ENCODE data around the gene TTC12. TPM values are rescaled to one million over a fixed set of nuclear protein-coding genes. Genes with fewer than 3 reads are reported as not detected.

TTC12 gene
- total and polyA plus RNA-seq, 2 donors (not counting 3 experiments of a cell fraction or from before 2014, with no cell fraction given): 2.2 to 2.9 TPM

DNA sequence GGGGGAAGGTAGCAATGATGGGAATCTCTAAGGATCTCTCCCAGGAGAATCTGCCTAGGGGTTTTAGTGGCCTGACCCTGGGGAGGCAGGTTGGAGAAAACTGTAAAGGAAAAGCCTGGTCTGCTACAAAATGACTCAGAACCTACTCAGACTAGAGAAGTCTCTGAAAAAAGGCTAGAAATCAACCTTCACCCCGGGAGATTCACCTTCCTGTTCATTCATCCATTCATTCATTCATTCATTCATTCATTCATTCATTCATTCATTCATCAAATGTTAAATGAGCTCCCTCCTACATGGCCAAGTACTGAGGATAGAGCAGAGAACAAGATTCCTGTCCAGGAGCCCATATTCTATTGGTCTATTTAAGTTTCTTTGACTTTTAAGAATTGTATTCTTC is 64.3 kb downstream of the TTC12 start:
- FAIRE-seq (no peak), DNase-seq (ENCODE audit: low read depth, low spot score) (no peak)
- H3K4me2 ChIP-seq (ENCODE audit: insufficient read depth, low read length): no peak overlapping the region
- no peaks in the 10 kb centered on the region for H4K20me1 ChIP-seq (replicated peaks; ENCODE audit: control insufficient read depth, extremely low read depth, insufficient read depth, low read length)
- no peak overlapping the region for H2AFZ ChIP-seq (ENCODE audit: low read depth, low read length)
- no peaks in the 10 kb centered on the region for H3K9me3 ChIP-seq (replicated peaks; ENCODE audit: control insufficient read depth, insufficient read depth, low read length)
- no peaks in the 10 kb centered on the region for H3K36me3 ChIP-seq (ENCODE audit: control insufficient read depth in 2 of 2, extremely low read depth in 1 of 2, insufficient read depth in 2 of 2, low read length in 2 of 2)
- no peak overlapping the region for H3K9ac ChIP-seq (replicated peaks; ENCODE audit: extremely low read depth, insufficient read depth, low read length)
- no TSS peak for BruUV-seq (replicated peaks)
- dilution Hi-C loops (cut with MboI; ENCODE audit: extremely low pct_ligation_motif_present, low sequenced_read_pairs) (no loop called here), intact Hi-C loops (cut with micrococcal nuclease) (no loop called here)
- peaks cover 0 to 3% of the 10 kb centered on the region in 2 experiments for H3K27me3 ChIP-seq (ENCODE audit: control insufficient read depth in 2 of 2, insufficient read depth in 2 of 2, low read length in 2 of 2)
- TF ChIP-seq, protein P1, sequence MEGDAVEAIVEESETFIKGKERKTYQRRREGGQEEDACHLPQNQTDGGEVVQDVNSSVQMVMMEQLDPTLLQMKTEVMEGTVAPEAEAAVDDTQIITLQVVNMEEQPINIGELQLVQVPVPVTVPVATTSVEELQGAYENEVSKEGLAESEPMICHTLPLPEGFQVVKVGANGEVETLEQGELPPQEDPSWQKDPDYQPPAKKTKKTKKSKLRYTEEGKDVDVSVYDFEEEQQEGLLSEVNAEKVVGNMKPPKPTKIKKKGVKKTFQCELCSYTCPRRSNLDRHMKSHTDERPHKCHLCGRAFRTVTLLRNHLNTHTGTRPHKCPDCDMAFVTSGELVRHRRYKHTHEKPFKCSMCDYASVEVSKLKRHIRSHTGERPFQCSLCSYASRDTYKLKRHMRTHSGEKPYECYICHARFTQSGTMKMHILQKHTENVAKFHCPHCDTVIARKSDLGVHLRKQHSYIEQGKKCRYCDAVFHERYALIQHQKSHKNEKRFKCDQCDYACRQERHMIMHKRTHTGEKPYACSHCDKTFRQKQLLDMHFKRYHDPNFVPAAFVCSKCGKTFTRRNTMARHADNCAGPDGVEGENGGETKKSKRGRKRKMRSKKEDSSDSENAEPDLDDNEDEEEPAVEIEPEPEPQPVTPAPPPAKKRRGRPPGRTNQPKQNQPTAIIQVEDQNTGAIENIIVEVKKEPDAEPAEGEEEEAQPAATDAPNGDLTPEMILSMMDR (IDR thresholded peaks at IDR 0.05; ENCODE audit: extremely low read depth in 1 of 2, insufficient read depth in 1 of 2, low read depth in 1 of 2, low read length in 2 of 2): no peak
- TF ChIP-seq GATA2 (IDR thresholded peaks at IDR 0.05; ENCODE audit: insufficient read depth, insufficient read length, low read depth, low read length) (no peak), FOS (IDR thresholded peaks at IDR 0.05; ENCODE audit: borderline replicate concordance, insufficient read depth, low read length) (no peak)
- peaks cover 2% of the 10 kb centered on the region for H3K4me1 ChIP-seq (ENCODE audit: control insufficient read depth, extremely low read depth, insufficient read depth, low read length)
- ChIA-PET POLR2A (no interaction called here), CTCF (no interaction called here)
- H3K4me3 ChIP-seq (replicated peaks in 1 of 3; ENCODE audit: insufficient read depth in 1 of 3, low read depth in 1 of 3, low read length in 3 of 3): no peak overlapping the region
- H3K27ac ChIP-seq (ENCODE audit: insufficient read depth, low read depth, low read length): no peak overlapping the region
- no peaks in the 10 kb centered on the region for H3K79me2 ChIP-seq (ENCODE audit: control insufficient read depth, insufficient read depth, low read length)
- no peaks in the 10 kb centered on the region for H3K9me1 ChIP-seq (replicated peaks; ENCODE audit: control insufficient read depth, extremely low read depth, insufficient read depth, low read length)

GRCh38 chr11:113382121-113382520 is 67.7 kb downstream of the TTC12 start:
- TF ChIP-seq POLR2AphosphoS5 (IDR thresholded peaks at IDR 0.05; ENCODE audit: insufficient read depth, low read depth, low read length) (no peak), FOS (IDR thresholded peaks at IDR 0.05; ENCODE audit: borderline replicate concordance, insufficient read depth, low read length) (no peak), JUN (IDR thresholded peaks at IDR 0.05; ENCODE audit: borderline replicate concordance, insufficient read depth, insufficient read length, low read depth) (no peak)
- H4K20me1 ChIP-seq (replicated peaks; ENCODE audit: control insufficient read depth, extremely low read depth, insufficient read depth, low read length): no peaks in the 10 kb centered on the region
- no peaks in the 10 kb centered on the region for H3K9me3 ChIP-seq (replicated peaks; ENCODE audit: control insufficient read depth, insufficient read depth, low read length)
- dilution Hi-C loops (cut with MboI; ENCODE audit: extremely low pct_ligation_motif_present, low sequenced_read_pairs): no loop called here
- H3K79me2 ChIP-seq (ENCODE audit: control insufficient read depth, insufficient read depth, low read length): no peaks in the 10 kb centered on the region
- ChIA-PET CTCF (no interaction called here), POLR2A (no interaction called here)
- no peak overlapping the region for H2AFZ ChIP-seq (ENCODE audit: low read depth, low read length)
- H3K4me2 ChIP-seq (ENCODE audit: insufficient read depth, low read length): no peak overlapping the region
- peaks cover 0 to 3% of the 10 kb centered on the region in 2 experiments for H3K27me3 ChIP-seq (ENCODE audit: control insufficient read depth in 2 of 2, insufficient read depth in 2 of 2, low read length in 2 of 2)
- H3K4me3 ChIP-seq (replicated peaks in 1 of 3; ENCODE audit: insufficient read depth in 1 of 3, low read depth in 1 of 3, low read length in 3 of 3): no peak overlapping the region
- BruUV-seq (replicated peaks): no TSS peak
- H3K4me1 ChIP-seq (ENCODE audit: control insufficient read depth, extremely low read depth, insufficient read depth, low read length): peaks cover 24% of the 10 kb centered on the region
- H3K9ac ChIP-seq (replicated peaks; ENCODE audit: extremely low read depth, insufficient read depth, low read length): no peak overlapping the region
- no peaks in the 10 kb centered on the region for H3K36me3 ChIP-seq (ENCODE audit: control insufficient read depth in 2 of 2, extremely low read depth in 1 of 2, insufficient read depth in 2 of 2, low read length in 2 of 2)
- no peaks in the 10 kb centered on the region for H3K9me1 ChIP-seq (replicated peaks; ENCODE audit: control insufficient read depth, extremely low read depth, insufficient read depth, low read length)
- intact Hi-C loops (cut with micrococcal nuclease): loop anchor here (10.0 kb wide), 2 partner anchors 783 to 1097 kb away; no protein-coding TSS in a partner anchor
- no peak overlapping the region for H3K27ac ChIP-seq (ENCODE audit: insufficient read depth, low read depth, low read length)
- no peak for FAIRE-seq
- DNase-seq (ENCODE audit: low read depth, low spot score): no peak
